KOPT-K1 (cell line): Measurements from ENCODE around the gene RUNX2.

ENCODE experiments used
- H3K27ac ChIP-seq: fragments of 200-600 bp; sonication (generic); 2 replicates; pipeline ENCODE4 v1.5.1; 2016; ENCODE audit warnings: antibody characterized with exemption, mild to moderate bottlenecking, low read depth, low read length; ENCODE audit not compliant: poor library complexity, severe bottlenecking
- H3K36me3 ChIP-seq: fragments of 200-600 bp; sonication (generic); 2 replicates; pipeline ENCODE4 v1.5.1; 2017; ENCODE audit warnings: antibody characterized with exemption, mild to moderate bottlenecking, low read length, moderate library complexity; ENCODE audit not compliant: insufficient read depth
- H3K9me3 ChIP-seq: fragments of 200-600 bp; sonication (generic); 2 replicates; pipeline ENCODE4 v1.5.1; 2017; ENCODE audit warnings: antibody characterized with exemption, low read length, mild to moderate bottlenecking; ENCODE audit not compliant: insufficient read depth, poor library complexity, severe bottlenecking

RUNX2 gene

GRCh38 chr6:45597424-45597823 lies 269.3 kb downstream of the RUNX2 start:
- H3K27ac ChIP-seq: no peak overlapping the region
- no peaks in the 10 kb centered on the region for H3K36me3 ChIP-seq
- peaks cover 17% of the 10 kb centered on the region for H3K9me3 ChIP-seq

- Histone ChIP-seq H3K36me3 (no peaks in the 10 kb centered on the region), H3K9me3 (peaks cover 22% of the 10 kb centered on the region), H3K27ac (no peak overlapping the region)
Measured at GRCh38 chr6:45599053-45599452, 270.9 kb downstream of the RUNX2 start.

- H3K27ac ChIP-seq: no peak overlapping the region
- peaks cover 5% of the 10 kb centered on the region for H3K9me3 ChIP-seq
- no peaks in the 10 kb centered on the region for H3K36me3 ChIP-seq
Measured at GRCh38 chr6:45605971-45606370, 277.8 kb downstream of the RUNX2 start.

GRCh38 chr6:45606831-45607400 lies 278.8 kb downstream of the RUNX2 start:
- H3K36me3 ChIP-seq: no peaks in the 10 kb centered on the region
- H3K27ac ChIP-seq: no peak overlapping the region
- peaks cover 5% of the 10 kb centered on the region for H3K9me3 ChIP-seq

- Histone ChIP-seq H3K9me3 (peaks cover 5% of the 10 kb centered on the region), H3K27ac (no peak overlapping the region), H3K36me3 (no peaks in the 10 kb centered on the region)
Measured at GRCh38 chr6:45607798-45608197, 279.7 kb downstream of the RUNX2 start.

GRCh38 chr6:45608252-45608913 lies 280.3 kb downstream of the RUNX2 start:
- no peak overlapping the region for H3K27ac ChIP-seq
- H3K36me3 ChIP-seq: no peaks in the 10 kb centered on the region
- H3K9me3 ChIP-seq: peaks cover 5% of the 10 kb centered on the region

- H3K36me3 ChIP-seq: no peaks in the 10 kb centered on the region
- no peaks in the 10 kb centered on the region for H3K9me3 ChIP-seq
- H3K27ac ChIP-seq: no peak overlapping the region
Measured at GRCh38 chr6:45609141-45609638, 281.1 kb downstream of the RUNX2 start.

- no peak overlapping the region for H3K27ac ChIP-seq
- H3K9me3 ChIP-seq: no peaks in the 10 kb centered on the region
- H3K36me3 ChIP-seq: no peaks in the 10 kb centered on the region
Measured at GRCh38 chr6:45610374-45610773, 282.2 kb downstream of the RUNX2 start.

GRCh38 chr6:45610832-45611231 lies 282.7 kb downstream of the RUNX2 start:
- Histone ChIP-seq H3K27ac (no peak overlapping the region), H3K9me3 (no peaks in the 10 kb centered on the region), H3K36me3 (no peaks in the 10 kb centered on the region)

GRCh38 chr6:45611491-45611890 lies 283.4 kb downstream of the RUNX2 start:
- H3K36me3 ChIP-seq: no peaks in the 10 kb centered on the region
- no peak overlapping the region for H3K27ac ChIP-seq
- no peaks in the 10 kb centered on the region for H3K9me3 ChIP-seq

- H3K36me3 ChIP-seq: no peaks in the 10 kb centered on the region
- no peaks in the 10 kb centered on the region for H3K9me3 ChIP-seq
- H3K27ac ChIP-seq: no peak overlapping the region
Measured at GRCh38 chr6:45613656-45614055, 285.5 kb downstream of the RUNX2 start.

- no peak overlapping the region for H3K27ac ChIP-seq
- no peaks in the 10 kb centered on the region for H3K9me3 ChIP-seq
- H3K36me3 ChIP-seq: no peaks in the 10 kb centered on the region
Measured at GRCh38 chr6:45614488-45615285, 286.6 kb downstream of the RUNX2 start.

- no peak overlapping the region for H3K27ac ChIP-seq
- H3K36me3 ChIP-seq: no peaks in the 10 kb centered on the region
- no peaks in the 10 kb centered on the region for H3K9me3 ChIP-seq
Measured at GRCh38 chr6:45616209-45616608, 288.1 kb downstream of the RUNX2 start.

GRCh38 chr6:45617441-45617840 lies 289.3 kb downstream of the RUNX2 start:
- Histone ChIP-seq H3K27ac (no peak overlapping the region), H3K9me3 (no peaks in the 10 kb centered on the region), H3K36me3 (no peaks in the 10 kb centered on the region)

- Histone ChIP-seq H3K27ac (no peak overlapping the region), H3K36me3 (no peaks in the 10 kb centered on the region), H3K9me3 (no peaks in the 10 kb centered on the region)
Measured at GRCh38 chr6:45618259-45618658, 290.1 kb downstream of the RUNX2 start.
